Lower leg skin (tissue), 4 donors: ENCODE data around the gene JAML. TPM values are rescaled to one million over a fixed set of nuclear protein-coding genes. Genes with fewer than 3 reads are reported as not detected.

ENCODE experiments used
- DNase-seq, 2 donors: peaks; one replicate each; pipeline ENCODE4 v3.0.0-alpha.2; 2019; ENCODE audit warnings: low spot score in 2 of 2
- H3K4me3 ChIP-seq: fragments of 200-600 bp; sonication (generic); 2 replicates; pipeline ENCODE4 v1.5.1; 2017; ENCODE audit warnings: mild to moderate bottlenecking, low read depth; ENCODE audit not compliant: poor library complexity, severe bottlenecking
- POLR2A ChIP-seq, 2 donors: fragments of 450-650 bp; IDR thresholded peaks; one replicate each; pipeline ENCODE4 v1.6.1; 2016 to 2017; ENCODE audit warnings: antibody characterized with exemption in 2 of 2, mild to moderate bottlenecking in 1 of 2, moderate library complexity in 1 of 2
- WGBS, 2 donors: methylation state at CpG; one replicate each; pipeline ENCODE4 v1.1.5; 2018; 5-methylcytosine and 5-hydroxymethylcytosine counted together
- intact Hi-C: fragments of 100-400 bp; cut with DNase I; formaldehyde crosslinking; loops from one replicate; pipeline ENCODE4 v1.15.0; 2023; ENCODE audit warnings: low total_unique reads
- total RNA-seq, 4 donors: library from RNA; depleted of rRNA; stranded (reverse); fragments of >200 nt; gene quantifications; one replicate each; pipeline ENCODE4 v1.1.0, GENCODE V29; 2016
- TF ChIP-seq, protein P1 (sequence below), 3 donors: fragments of 450-650 bp; IDR thresholded peaks; one replicate each; pipeline ENCODE4 v1.5.1; 2016; ENCODE audit warnings: antibody characterized with exemption in 3 of 3, mild to moderate bottlenecking in 3 of 3, moderate library complexity in 2 of 3

Gene JAML
- total RNA-seq, 4 donors from 2014 or later, result 0.42 to 3.0 (median 0.61) TPM

DNA sequence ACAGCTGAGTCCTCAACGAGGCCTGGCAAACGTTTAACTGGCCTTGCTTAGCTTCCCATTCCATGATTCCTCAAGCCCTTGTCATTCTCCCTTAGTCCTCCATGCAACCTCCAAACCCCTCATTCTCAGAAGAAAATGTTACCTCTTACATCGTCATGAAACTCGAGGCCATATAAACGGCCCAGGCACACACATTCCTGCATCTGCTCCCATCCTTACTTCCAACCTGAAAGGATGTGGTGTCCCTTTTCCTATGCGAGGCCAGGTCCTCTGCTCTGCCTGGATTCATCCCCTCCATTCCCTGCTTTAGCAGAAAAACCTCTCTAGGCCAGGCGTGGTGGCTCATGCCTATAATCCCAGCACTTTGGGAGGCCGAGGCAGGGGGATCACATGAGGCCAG lies 18.4 kb upstream of the JAML start:
- TF ChIP-seq, protein P1, sequence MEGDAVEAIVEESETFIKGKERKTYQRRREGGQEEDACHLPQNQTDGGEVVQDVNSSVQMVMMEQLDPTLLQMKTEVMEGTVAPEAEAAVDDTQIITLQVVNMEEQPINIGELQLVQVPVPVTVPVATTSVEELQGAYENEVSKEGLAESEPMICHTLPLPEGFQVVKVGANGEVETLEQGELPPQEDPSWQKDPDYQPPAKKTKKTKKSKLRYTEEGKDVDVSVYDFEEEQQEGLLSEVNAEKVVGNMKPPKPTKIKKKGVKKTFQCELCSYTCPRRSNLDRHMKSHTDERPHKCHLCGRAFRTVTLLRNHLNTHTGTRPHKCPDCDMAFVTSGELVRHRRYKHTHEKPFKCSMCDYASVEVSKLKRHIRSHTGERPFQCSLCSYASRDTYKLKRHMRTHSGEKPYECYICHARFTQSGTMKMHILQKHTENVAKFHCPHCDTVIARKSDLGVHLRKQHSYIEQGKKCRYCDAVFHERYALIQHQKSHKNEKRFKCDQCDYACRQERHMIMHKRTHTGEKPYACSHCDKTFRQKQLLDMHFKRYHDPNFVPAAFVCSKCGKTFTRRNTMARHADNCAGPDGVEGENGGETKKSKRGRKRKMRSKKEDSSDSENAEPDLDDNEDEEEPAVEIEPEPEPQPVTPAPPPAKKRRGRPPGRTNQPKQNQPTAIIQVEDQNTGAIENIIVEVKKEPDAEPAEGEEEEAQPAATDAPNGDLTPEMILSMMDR (IDR thresholded peaks at IDR 0.05), result no peak
- no peak for TF ChIP-seq POLR2A (IDR thresholded peaks at IDR 0.05)

DNA sequence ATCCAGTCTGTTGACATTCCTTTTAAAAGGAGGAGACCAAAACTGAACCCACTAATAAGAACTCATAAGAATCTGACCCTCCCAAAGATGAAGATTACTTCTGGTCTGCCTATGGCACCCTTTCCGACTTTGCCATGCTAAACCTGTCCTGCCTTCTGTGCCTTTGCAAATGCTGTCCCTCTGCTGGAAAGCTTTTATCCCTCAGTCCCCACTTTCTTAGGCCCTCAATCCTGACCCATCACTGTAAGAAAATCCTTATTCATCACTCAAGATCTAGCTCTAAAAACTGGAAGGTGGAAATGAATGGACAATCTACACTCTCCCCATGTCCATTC lies 16.9 kb upstream of the JAML start:
- DNase-seq, result no peak
- no peak overlapping the region for H3K4me3 ChIP-seq
- TF ChIP-seq, protein P1 (IDR thresholded peaks at IDR 0.05), result no peak
- TF ChIP-seq POLR2A (IDR thresholded peaks at IDR 0.05), result no peak
- WGBS, 2 donors, result 38 to 41% methylated on average over 1 of the region's 1 CpG
- intact Hi-C loops, result no loop called here

More for the DNA sequence above, 18.4 kb upstream of the JAML start:
- intact Hi-C loops, result no loop called here
- H3K4me3 ChIP-seq, result no peak overlapping the region
- WGBS, 2 donors, result 70 to 71% methylated on average over 8 of the region's 8 CpGs
- DNase-seq, result no peak

DNA sequence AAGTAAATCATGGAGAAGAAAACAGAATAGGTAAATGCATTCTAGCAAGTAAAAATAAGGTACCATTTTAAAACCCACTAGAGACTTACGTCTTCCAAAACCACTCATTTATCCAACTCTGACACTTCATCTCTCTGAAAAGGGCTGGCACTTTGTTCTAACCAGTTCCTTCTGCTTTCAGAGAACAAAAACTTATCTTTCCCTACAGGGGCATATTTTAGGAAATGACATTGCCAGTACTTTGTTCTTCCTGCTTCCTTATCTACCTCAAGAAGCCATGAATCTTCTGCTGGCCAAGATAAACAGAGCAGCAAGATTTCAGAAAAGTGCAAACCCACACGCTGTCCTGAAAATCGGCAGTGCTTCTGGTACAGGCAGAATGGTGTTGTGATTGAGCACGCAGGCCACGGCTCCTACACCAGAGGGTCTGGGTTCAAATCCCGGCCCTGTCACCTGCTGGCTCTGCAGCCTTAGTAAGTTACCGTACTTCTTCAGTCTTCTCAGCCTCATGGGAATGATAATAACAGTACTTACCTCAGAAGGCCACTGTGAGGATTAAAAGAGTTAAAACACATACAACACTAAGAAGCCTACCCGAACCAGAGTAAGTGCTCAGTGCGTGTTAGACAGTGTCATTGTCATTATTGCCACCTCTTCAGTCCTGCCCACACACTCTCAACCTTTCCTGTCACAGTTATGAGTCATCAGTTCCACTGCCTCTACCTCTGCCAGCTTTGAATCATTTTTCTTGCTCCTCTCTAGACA lies 16.4 kb upstream of the JAML start:
- intact Hi-C loops, result no loop called here
- no peak for DNase-seq
- 30 to 32% methylated on average over 9 of the region's 9 CpGs for WGBS, 2 donors
- TF ChIP-seq, protein P1 (IDR thresholded peaks at IDR 0.05), result no peak
- no peak for TF ChIP-seq POLR2A (IDR thresholded peaks at IDR 0.05)
- H3K4me3 ChIP-seq, result no peak overlapping the region

DNA sequence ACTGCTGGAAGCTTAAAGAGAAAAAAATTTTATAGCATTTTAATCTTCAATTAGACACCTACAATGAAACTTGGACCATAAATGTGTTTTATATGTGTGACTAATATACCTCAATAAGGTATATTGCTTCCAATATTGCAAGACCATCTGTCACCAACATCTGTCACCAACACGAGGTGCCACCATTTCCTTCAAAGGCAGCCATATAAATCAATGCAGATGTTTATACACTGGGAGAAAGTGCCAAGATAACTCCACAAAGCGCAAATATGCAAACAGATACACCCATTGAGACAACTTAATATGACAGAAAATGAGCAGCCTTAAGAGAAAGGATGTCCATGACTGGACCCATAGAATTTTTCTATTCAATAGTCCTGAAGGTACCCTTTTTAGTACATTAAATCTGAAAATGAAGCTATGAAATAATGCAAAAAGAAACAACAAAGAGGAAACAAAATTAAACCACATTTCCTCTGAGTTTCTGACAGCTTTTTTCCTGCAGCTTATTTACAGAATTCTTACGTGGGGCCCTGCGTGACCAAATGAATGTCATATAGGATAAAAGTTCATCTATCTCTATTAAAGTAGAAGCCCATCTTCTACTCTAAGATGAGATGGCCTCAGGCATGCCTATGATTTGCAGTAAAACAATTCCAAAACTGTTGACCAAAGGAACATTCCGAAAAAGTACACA lies 14.8 kb upstream of the JAML start:
- no peak for DNase-seq
- WGBS, 2 donors, result 69 to 75% methylated on average over 5 of the region's 5 CpGs
- intact Hi-C loops, result no loop called here
- no peak overlapping the region for H3K4me3 ChIP-seq
- TF ChIP-seq, protein P1 (IDR thresholded peaks at IDR 0.05), result no peak
- TF ChIP-seq POLR2A (IDR thresholded peaks at IDR 0.05), result no peak

DNA sequence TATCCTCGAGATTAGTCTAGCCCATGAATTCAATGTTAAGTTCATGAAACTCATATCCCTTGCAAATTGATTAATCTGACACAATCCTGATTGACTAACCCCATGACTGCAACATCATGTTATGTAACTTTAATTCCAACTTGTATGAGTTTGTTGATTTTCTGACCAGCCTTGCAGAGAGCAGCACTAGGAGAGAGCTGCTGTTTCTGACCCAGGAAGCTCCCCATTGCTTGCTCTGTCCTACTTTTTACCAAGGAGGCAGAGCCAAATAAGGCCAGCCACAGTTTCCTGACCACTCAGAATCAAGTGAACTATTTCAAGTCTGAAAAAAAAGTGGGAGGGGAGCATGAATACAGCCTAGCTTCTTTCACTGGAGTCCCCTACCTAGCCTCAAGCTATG lies 14.1 kb upstream of the JAML start:
- DNase-seq, result no peak
- WGBS, 2 donors, result 76 to 89% methylated on average over 1 of the region's 1 CpG
- intact Hi-C loops, result no loop called here
- H3K4me3 ChIP-seq, result no peak overlapping the region
- TF ChIP-seq, protein P1 (IDR thresholded peaks at IDR 0.05), result no peak
- TF ChIP-seq POLR2A (IDR thresholded peaks at IDR 0.05), result no peak
